Activated naive CD8-positive, alpha-beta T cell treated with anti-CD3 and anti-CD28 coated beads, Interleukin-2, amount 10 ng/mL, durations not matched to agents 7 days and 5 days (primary cell): ENCODE results near the gene UBXN6. TPM values are rescaled to one million over a fixed set of nuclear protein-coding genes. Genes with fewer than 3 reads are reported as not detected.

Experiments
- ATAC-seq: fragments of 150-1000 bp; cut with Tn5 transposase; one replicate; pipeline ENCODE4 v1.10.0; 2021; ENCODE audit warnings: low read depth, moderate library complexity
- POLR2A ChIA-PET: fragments of 350-600 bp; sonication (Branson Sonifier 250); formaldehyde crosslinking; loops from one replicate; lab custom pipeline; 2021; ENCODE audit warnings: antibody characterized with exemption; lab: Charles Lee
- DNase-seq: peaks from one replicate; pipeline ENCODE4 v3.0.0; 2021
- H3K27ac Mint-ChIP-seq: one replicate; pipeline ENCODE4 v1.8.0; 2022; ENCODE audit warnings: mild to moderate bottlenecking, mixed read lengths
- H3K27me3 Mint-ChIP-seq: one replicate; pipeline ENCODE4 v1.8.0; 2022; ENCODE audit warnings: mild to moderate bottlenecking, moderate library complexity, mixed read lengths
- H3K36me3 Mint-ChIP-seq: one replicate; pipeline ENCODE4 v1.8.0; 2021; ENCODE audit warnings: mild to moderate bottlenecking, mixed read lengths
- H3K4me1 Mint-ChIP-seq: one replicate; pipeline ENCODE4 v1.8.0; 2021; ENCODE audit warnings: mixed read lengths
- H3K4me3 Mint-ChIP-seq: one replicate; pipeline ENCODE4 v1.8.0; 2022; ENCODE audit warnings: mild to moderate bottlenecking, moderate library complexity, mixed read lengths
- H3K9me3 Mint-ChIP-seq: one replicate; pipeline ENCODE4 v1.8.0; 2021; ENCODE audit warnings: mixed read lengths
- total RNA-seq, 2 experiments: library from RNA; stranded (reverse); gene quantifications; one replicate each; pipeline ENCODE4 v1.2.3, GENCODE V29; 2021

UBXN6 gene
- total RNA-seq, 2 experiments from 2014 or later: 50.0 to 56.7 TPM

DNA sequence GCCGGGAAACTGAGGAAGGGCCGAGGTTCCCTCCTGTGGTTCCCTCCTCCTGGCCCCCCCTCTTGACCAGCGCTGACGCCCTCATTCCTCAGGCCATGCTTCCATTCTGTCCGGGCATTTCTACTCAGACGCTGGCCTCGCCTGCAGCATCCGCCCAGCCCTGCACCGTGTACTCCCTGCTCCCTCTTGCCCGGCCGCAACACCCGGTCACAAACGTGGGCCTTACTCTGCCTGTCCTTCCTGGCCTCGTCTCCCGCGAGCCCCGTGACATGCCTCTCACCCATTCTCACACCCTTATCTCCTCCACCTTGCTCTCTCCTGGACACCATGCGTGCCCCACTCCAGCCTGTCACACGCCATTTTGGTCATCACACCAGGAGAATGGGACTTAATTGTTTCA lies 25.8 kb upstream of the UBXN6 start:
- ATAC-seq (no peak), DNase-seq (no peak)
- H3K36me3 Mint-ChIP-seq: peaks cover 7% of the 10 kb centered on the region
- no peak overlapping the region for H3K27ac Mint-ChIP-seq
- POLR2A ChIA-PET: no interaction called here
- H3K4me3 Mint-ChIP-seq: no peak overlapping the region
- no peaks in the 10 kb centered on the region for H3K27me3 Mint-ChIP-seq
- no peaks in the 10 kb centered on the region for H3K4me1 Mint-ChIP-seq
- no peaks in the 10 kb centered on the region for H3K9me3 Mint-ChIP-seq

DNA sequence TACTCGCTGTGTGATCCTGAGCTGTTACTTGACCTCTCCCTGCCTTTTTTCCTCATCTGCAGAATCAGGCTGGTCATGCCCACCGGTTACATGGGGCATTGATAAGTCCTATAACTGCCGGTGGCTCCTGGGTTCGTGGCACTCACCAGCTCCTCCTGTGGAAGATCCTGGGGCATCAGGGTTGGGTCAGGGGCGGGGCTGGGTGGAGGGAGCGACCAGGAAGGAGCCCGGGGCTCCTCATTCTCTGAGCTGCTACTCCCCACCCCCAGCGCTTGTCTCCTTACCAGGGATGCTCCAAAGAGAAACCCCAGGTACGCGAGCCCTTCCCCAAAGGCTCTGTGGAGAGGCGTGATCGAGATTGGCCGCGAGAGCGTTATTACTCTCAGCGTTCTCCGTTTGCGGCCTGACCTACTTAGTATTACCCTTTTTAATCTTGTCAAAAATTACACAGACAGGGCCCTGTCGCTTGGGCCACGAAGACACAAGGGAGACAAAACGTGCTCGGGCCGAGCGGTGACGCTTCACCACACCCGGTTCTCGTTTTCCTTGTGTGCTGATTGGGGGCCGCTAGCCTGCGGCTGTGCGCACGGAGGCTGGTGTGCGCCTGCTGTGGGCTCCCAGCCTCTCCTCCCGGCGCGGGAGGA lies 25.2 kb upstream of the UBXN6 start:
- H3K4me3 Mint-ChIP-seq: no peak overlapping the region
- no peaks in the 10 kb centered on the region for H3K4me1 Mint-ChIP-seq
- H3K27ac Mint-ChIP-seq: no peak overlapping the region
- no peaks in the 10 kb centered on the region for H3K9me3 Mint-ChIP-seq
- ATAC-seq (no peak), DNase-seq (no peak)
- no peaks in the 10 kb centered on the region for H3K27me3 Mint-ChIP-seq
- POLR2A ChIA-PET: interaction anchor here (1.1 kb wide), 1 partner anchor 11 kb away, joined by 3 read pairs; no protein-coding TSS in a partner anchor
- H3K36me3 Mint-ChIP-seq: peaks cover 7% of the 10 kb centered on the region

DNA sequence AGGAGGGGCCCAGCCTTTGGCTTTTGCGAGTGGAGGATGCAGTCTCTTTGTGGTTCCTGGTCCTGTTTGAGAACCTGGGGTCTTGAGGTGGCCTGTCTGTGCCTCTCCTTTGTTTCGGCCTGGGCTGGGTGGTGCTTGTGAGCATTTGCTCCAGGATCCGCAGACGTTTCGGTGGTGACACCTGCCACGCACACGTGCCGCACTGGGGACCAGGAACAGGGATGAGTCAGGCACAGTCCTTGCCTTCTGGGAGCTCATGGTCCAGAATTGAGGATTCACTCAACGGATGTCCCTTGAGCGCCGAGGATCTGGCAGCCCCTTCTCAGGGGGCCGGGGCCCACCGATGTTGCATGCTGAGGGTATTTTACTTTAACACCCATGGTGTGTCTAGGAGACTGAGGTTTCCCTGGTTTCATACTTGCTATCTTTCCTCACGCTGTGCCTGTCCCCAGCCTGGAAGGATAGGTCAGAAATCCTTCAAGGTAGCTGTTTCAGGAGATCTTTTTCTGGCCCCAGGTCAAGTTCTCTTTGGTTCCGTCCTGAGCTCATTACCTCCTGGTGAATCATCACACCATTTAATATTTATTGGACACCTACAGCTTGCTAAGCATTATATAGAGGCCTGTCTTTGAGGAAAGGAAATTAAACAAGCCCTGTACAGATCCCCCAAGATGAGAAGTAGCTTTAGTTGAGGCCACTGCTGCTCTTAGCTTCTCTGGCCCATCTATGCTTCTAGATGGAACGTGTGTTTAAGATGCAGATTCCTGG lies 19.6 kb upstream of the UBXN6 start:
- H3K4me3 Mint-ChIP-seq: no peak overlapping the region
- no peaks in the 10 kb centered on the region for H3K27me3 Mint-ChIP-seq
- H3K36me3 Mint-ChIP-seq: peaks cover 9% of the 10 kb centered on the region
- H3K4me1 Mint-ChIP-seq: peaks cover 15% of the 10 kb centered on the region
- H3K27ac Mint-ChIP-seq: no peak overlapping the region
- POLR2A ChIA-PET: no interaction called here
- ATAC-seq (no peak), DNase-seq (no peak)
- H3K9me3 Mint-ChIP-seq: no peaks in the 10 kb centered on the region

DNA sequence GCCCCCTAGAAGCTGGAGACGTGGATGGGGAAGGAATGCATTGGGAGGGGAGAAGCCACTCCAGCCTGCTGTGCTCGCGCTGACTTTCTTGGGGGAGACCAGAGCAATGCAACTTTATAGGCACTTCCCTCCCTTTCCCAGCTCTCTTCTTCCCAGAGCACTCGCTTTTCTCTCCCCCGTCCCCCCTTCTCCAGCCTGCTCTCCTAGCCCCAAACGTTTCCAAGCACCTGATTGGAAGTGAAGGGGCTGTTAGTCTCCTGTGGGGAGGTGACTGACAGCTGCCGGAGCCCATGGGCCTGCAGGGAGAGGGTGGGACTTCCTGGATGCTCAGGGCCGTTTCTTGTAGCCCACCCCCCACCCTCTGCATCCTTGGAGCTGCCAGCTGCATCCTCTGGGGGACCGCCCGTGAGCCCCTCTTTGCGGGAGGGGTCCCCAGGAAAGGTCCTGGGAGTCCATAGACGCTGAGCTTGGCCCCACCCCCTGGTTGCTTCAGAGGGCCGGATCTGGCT lies 17.0 kb upstream of the UBXN6 start:
- ATAC-seq: no peak
- Mint-ChIP-seq H3K36me3 (peaks cover 9% of the 10 kb centered on the region), H3K27ac (peak overlapping the region; percentile 84), H3K4me1 (peaks cover 19% of the 10 kb centered on the region), H3K9me3 (no peaks in the 10 kb centered on the region), H3K4me3 (peak overlapping the region; percentile 88), H3K27me3 (no peaks in the 10 kb centered on the region)
- no peak for DNase-seq
- POLR2A ChIA-PET: no interaction called here

DNA sequence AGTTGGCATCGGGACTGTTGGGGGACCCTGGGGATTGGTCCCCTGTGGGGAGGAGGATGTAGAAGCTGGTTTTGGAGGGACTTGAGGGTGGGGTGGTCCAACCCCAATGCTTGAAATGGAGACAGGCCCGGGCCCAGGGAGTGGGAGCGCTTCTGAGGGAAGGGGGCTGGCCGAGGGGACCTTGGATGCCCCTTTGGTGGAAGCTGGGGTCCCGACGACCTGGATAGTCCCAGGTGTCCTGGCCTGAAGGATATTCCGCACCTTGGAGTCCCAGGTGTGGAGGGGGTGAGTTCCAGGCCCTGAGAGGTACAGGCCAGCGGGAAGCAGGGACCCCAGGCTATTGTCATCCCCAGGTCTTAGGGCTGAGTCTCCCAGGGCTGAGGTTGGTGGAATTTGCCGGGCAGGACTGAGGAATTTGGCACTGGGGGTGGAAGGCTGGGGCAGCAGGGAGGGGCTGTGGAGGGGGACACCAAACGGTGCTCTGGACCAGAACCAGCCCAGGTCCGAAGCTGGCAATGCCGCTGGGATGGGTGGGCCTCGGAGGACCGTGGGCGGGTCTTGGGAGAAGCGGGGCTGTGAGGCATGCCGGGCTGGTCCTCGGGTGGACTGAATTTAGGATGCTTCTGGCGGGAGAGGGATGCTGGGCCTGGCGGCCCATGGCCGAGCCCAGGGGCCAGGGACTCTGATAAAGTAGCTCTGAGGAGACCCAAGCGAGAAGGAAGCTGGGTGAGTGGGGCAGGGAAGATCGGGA lies 16.3 kb upstream of the UBXN6 start:
- Mint-ChIP-seq H3K27ac (peak overlapping the region; percentile 84), H3K4me3 (peak overlapping the region; percentile 88)
- POLR2A ChIA-PET: interaction anchor here (1.0 kb wide), 1 partner anchor 17 kb away, joined by 3 read pairs; no protein-coding TSS in a partner anchor

DNA sequence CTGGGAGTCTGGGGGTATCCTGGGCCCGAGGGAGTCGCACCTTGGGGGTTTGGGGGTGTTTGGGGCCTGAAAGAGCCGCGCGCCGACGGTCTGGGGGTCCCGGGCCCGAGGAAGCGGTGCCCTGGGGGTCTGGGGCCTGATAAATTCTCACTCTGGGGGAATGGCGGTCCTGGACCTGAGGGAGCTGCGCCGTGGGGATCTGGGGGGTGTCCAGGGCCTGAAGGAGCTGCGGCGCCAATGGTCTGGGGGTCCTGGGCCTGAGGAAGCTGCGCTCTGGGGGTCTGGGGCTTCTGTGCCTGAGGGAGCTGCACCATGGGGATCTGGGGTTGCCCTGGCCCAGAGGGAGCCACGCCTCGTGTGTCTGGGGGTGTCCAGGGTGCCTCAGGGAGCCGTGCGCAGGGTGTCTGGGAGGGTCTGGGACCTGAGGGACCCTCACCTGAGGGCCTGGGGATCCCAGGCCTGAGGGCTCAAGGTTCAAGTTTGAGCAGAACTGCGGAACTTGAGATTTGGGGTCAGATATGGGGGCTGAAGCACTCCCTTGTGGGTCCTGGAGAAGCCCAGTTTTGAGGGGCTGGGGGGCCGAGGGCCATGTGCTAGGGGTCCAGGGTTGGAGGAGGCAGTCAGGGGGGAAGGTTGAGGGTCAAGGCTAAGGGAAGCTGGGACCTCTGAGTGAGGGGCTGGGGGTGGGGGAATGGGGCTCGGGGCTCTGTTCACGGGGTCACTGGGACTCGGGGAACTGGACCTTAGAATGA lies 15.6 kb upstream of the UBXN6 start:
- Mint-ChIP-seq H3K4me3 (peak overlapping the region; percentile 88), H3K27me3 (no peaks in the 10 kb centered on the region), H3K27ac (peak overlapping the region; percentile 84), H3K9me3 (no peaks in the 10 kb centered on the region), H3K36me3 (peaks cover 9% of the 10 kb centered on the region), H3K4me1 (peaks cover 19% of the 10 kb centered on the region)
- POLR2A ChIA-PET: interaction anchor here (1.0 kb wide), 1 partner anchor 17 kb away, joined by 3 read pairs; no protein-coding TSS in a partner anchor
- no peak for DNase-seq
- no peak for ATAC-seq

More for the DNA sequence above, 16.3 kb upstream of the UBXN6 start:
- Mint-ChIP-seq H3K36me3 (peaks cover 9% of the 10 kb centered on the region), H3K27me3 (no peaks in the 10 kb centered on the region), H3K4me1 (peaks cover 19% of the 10 kb centered on the region), H3K9me3 (no peaks in the 10 kb centered on the region)
- ATAC-seq (no peak), DNase-seq (no peak)

DNA sequence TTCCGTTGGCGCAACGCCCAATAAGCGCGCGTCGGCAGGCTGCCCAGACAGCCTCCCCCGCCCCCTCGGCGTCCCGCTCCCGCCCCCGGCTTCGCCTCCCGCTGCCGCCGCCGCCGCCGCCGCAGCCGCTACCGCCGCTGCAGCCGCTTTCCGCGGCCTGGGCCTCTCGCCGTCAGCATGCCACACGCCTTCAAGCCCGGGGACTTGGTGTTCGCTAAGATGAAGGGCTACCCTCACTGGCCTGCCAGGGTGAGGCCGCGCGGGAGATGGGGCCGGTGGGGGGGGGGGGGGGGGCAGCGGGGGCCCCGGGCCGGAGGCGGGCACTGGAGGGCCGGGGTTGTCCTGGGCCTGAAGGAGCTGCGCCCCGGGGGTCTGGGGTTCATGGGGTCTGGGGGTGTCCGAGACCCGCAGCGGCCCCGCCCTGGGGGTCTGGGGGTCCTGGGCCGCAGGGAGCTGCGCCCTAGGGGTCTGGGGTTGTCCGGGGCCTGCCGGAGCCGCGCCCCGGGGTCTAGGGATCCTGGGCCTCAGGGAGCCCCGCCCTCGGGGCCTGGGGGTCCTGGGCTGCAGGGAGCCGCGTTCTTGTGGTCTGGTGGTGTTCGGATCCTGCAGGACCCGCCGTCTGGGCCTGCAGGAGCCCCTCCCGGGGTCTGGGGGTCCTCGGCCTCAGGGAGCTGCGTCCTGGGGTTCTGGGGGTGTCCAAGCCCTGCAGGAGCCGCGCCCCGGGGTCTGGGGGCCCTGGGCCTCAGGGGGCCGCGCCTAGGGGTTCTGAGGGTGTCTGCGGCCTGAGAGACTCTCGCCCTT lies 14.8 kb upstream of the UBXN6 start, which contains the start of gene HDGFL2:
Gene HDGFL2 (plus strand): TSS at position 124 of the 801 bp plus-strand sequence. CDS start 54 bp downstream, at position 178.
- H3K27me3 Mint-ChIP-seq: no peaks in the 10 kb centered on the region
- POLR2A ChIA-PET: interaction anchor here (0.8 to 2.9 kb wide), 9 partner anchors 15 to 487 kb away, joined by 3 to 33 read pairs (median 4); partner anchors contain the start of genes CHAF1A, EEF2, MPND and PIAS4
- ATAC-seq: no peak
- H3K4me1 Mint-ChIP-seq: peaks cover 19% of the 10 kb centered on the region
- H3K9me3 Mint-ChIP-seq: no peaks in the 10 kb centered on the region
- peak within 1 kb of the TSS; percentile 88 for H3K4me3 Mint-ChIP-seq
- peak within 1 kb of the TSS; percentile 84 for H3K27ac Mint-ChIP-seq
- peak; percentile 95 for DNase-seq
- peaks cover 5% of the 10 kb centered on the region for H3K36me3 Mint-ChIP-seq

DNA sequence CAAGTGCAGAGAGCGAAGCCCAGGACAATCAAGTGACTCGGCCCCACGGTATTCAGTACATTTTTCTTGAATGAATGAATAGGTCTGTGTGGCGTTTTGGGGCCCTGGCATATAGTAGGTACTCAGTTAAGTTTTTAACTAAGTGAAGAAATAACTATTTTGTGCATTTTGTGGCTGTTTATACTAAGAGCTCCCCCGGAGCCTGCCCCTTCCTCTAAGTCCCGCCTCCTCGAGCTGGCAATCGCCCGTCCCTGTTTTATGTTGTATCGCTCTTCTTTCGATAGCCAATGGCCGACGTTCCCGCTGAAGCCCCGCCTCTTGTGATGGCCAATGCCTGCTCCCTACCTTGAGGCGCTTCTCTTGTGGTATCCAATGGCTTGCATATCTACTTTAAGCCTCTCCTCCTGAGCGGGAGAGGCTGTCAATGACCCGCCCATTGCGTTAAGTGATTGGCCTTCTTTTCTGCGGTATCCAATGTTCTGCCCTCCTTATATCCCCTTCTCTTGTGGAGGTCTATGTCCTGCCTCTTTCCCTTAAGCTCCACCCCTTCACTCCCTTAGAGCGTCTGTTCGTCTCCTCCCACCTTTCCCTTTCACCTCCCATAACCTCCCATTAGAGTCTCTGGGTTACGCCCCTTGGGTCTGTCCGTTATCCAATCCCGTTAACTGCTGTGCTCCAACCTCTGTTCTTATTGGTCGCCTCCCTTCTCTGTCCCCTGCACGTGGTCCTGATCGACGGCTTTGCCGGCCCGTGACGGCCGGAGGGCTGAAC lies 14.0 kb upstream of the UBXN6 start:
- Mint-ChIP-seq H3K9me3 (no peaks in the 10 kb centered on the region), H3K4me1 (peaks cover 19% of the 10 kb centered on the region), H3K27me3 (no peaks in the 10 kb centered on the region), H3K27ac (no peak overlapping the region), H3K36me3 (peaks cover 2% of the 10 kb centered on the region), H3K4me3 (no peak overlapping the region)
- ATAC-seq (peak; percentile 88), DNase-seq (peak; percentile 90)
- POLR2A ChIA-PET: interaction anchor here (0.7 to 2.9 kb wide), 18 partner anchors 11 to 486 kb away, joined by 3 to 33 read pairs (median 3); partner anchors contain the start of genes CHAF1A, DPP9, EEF2 and MPND

DNA sequence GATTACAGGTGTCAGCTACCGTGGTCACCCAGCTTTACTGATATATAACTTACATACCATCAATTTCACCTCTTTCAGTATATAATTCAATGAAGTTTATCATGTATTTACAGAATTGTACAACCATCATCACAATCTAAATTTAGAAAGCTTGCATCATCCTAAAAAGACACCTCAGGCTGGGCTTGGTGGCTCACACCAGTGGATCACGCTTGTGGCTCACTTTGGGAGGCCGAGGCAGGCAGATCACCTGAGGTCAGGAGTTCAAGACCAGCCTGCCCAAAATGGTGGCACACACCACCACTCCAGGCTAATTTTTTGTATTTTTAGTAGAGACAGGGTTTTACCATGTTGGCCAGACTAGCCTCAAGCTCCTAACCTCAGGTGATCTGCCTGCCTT lies 10.2 kb upstream of the UBXN6 start:
- Mint-ChIP-seq H3K27ac (no peak overlapping the region), H3K9me3 (no peaks in the 10 kb centered on the region), H3K27me3 (no peaks in the 10 kb centered on the region), H3K36me3 (no peaks in the 10 kb centered on the region), H3K4me1 (peaks cover 3% of the 10 kb centered on the region), H3K4me3 (no peak overlapping the region)
- DNase-seq (no peak), ATAC-seq (no peak)
- POLR2A ChIA-PET: interaction anchor here (0.9 kb wide), 1 partner anchor 9 kb away, joined by 4 read pairs; no protein-coding TSS in a partner anchor

DNA sequence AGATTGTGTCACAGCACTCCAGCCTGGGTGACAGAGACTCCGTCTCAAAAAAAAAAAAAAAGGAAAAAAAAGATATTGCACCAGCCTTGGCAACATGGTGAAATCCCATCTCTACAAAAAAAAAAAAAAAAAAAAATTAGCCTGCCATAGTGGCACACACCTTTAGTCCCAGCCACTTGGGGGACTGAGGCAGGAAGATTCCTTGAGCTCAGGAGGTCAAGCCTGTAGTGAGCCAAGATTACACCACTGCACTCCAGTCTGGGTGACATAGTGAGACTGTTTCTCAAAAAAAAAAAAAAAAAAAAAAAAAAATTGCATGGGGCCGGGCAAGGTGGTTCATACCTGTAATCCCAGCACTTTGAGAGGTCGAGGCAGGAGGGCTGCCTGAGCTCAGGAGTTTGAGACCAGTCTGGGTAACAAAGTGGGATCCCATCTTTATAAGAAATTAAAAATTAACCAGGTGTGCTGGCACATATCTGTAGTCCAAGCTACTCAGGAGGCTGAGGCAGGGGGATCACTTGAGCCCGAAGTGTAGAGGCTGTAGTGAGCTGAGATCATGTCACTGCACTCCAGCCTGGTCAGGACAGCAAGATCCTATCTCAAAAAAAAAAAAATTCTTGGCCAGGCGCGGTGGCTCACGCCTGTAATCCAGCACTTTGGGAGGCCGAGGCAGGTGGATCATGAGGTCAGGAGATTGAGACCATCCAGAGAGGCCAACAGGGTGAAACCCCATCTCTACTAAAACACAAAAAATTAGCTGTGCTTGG lies 7.4 kb upstream of the UBXN6 start:
- Mint-ChIP-seq H3K4me1 (no peaks in the 10 kb centered on the region), H3K27me3 (no peaks in the 10 kb centered on the region), H3K36me3 (no peaks in the 10 kb centered on the region), H3K4me3 (no peak overlapping the region), H3K9me3 (no peaks in the 10 kb centered on the region), H3K27ac (no peak overlapping the region)
- ATAC-seq (no peak), DNase-seq (no peak)
- POLR2A ChIA-PET: interaction anchor here (0.6 kb wide), 1 partner anchor 20 kb away, joined by 4 read pairs; no protein-coding TSS in a partner anchor
